Measurements from ENCODE around the gene GNG13.

- no peak for TF ChIP-seq CTCF (IDR thresholded peaks at IDR 0.05; ENCODE audit: low read depth, low read length, poor library complexity, severe bottlenecking)
- TF ChIP-seq EZH2phosphoT487 (IDR thresholded peaks at IDR 0.05; ENCODE audit: borderline replicate concordance, low read length): no peak
Observed at GRCh38 chr16:804193-805048, 3.9 kb upstream of the GNG13 start.
